Lower leg skin (tissue), 3 donors: ENCODE data around the gene MKRN1.

Experiments
- CTCF ChIP-seq, 3 donors: fragments of 450-650 bp; IDR thresholded peaks; one replicate each; pipeline ENCODE4 v1.5.1; 2016; ENCODE audit warnings: antibody characterized with exemption in 3 of 3, mild to moderate bottlenecking in 3 of 3, moderate library complexity in 2 of 3
- POLR2A ChIP-seq, 2 donors: fragments of 450-650 bp; IDR thresholded peaks; one replicate each; pipeline ENCODE4 v1.6.1; 2016 to 2017; ENCODE audit warnings: antibody characterized with exemption in 2 of 2, mild to moderate bottlenecking in 1 of 2, moderate library complexity in 1 of 2

- TF ChIP-seq CTCF (IDR thresholded peaks at IDR 0.05) (no peak), POLR2A (IDR thresholded peaks at IDR 0.05) (no peak)
Measured at GRCh38 chr7:140495514-140496097, 16.3 kb upstream of the MKRN1 start.
